NCI-H1105 (cell line): ENCODE measurements around the gene MOV10.
A peak's percentile ranks its signal among the peaks of the same experiment; 100 is the strongest.

Experiments
- DNase-seq: peaks from one replicate; lab custom pipeline; 2025; lab: John Stamatoyannopoulos, UW

Gene MOV10

GRCh38 chr1:112673592-112674439 lies 643 bp upstream of the MOV10 start:
- DNase-seq, result peak; percentile 20

- peak; percentile 49 for DNase-seq
Measured at GRCh38 chr1:112674986-112675727, 698 bp downstream of the MOV10 start.

GRCh38 chr1:112675728-112676381 lies 1.4 kb downstream of the MOV10 start:
- no peak for DNase-seq

GRCh38 chr1:112676543-112676942 lies 2.1 kb downstream of the MOV10 start:
- DNase-seq, result no peak

GRCh38 chr1:112677501-112677900 lies 3.0 kb downstream of the MOV10 start:
- no peak for DNase-seq

GRCh38 chr1:112678605-112679004 lies 4.1 kb downstream of the MOV10 start:
- DNase-seq, result no peak

- no peak for DNase-seq
Measured at GRCh38 chr1:112685913-112686312, 11.5 kb downstream of the MOV10 start.

GRCh38 chr1:112686417-112686816 lies 12.0 kb downstream of the MOV10 start:
- no peak for DNase-seq

GRCh38 chr1:112686835-112687234 lies 12.4 kb downstream of the MOV10 start:
- DNase-seq, result no peak

GRCh38 chr1:112687361-112687760 lies 12.9 kb downstream of the MOV10 start:
- no peak for DNase-seq

GRCh38 chr1:112687785-112688496 lies 13.5 kb downstream of the MOV10 start:
- no peak for DNase-seq

- no peak for DNase-seq
Measured at GRCh38 chr1:112688781-112689193, 14.3 kb downstream of the MOV10 start.

GRCh38 chr1:112689196-112689841 lies 14.9 kb downstream of the MOV10 start:
- DNase-seq, result no peak

GRCh38 chr1:112689842-112690237 lies 15.4 kb downstream of the MOV10 start:
- no peak for DNase-seq

- DNase-seq, result no peak
Measured at GRCh38 chr1:112692681-112693080, 18.2 kb downstream of the MOV10 start.

GRCh38 chr1:112693821-112694220 lies 19.4 kb downstream of the MOV10 start:
- no peak for DNase-seq

- no peak for DNase-seq
Measured at GRCh38 chr1:112694363-112694929, 20.0 kb downstream of the MOV10 start.

GRCh38 chr1:112695276-112695675 lies 20.8 kb downstream of the MOV10 start:
- DNase-seq, result no peak

- DNase-seq, result no peak
Measured at GRCh38 chr1:112696578-112697314, 22.3 kb downstream of the MOV10 start.

GRCh38 chr1:112697781-112698201 lies 23.3 kb downstream of the MOV10 start:
- no peak for DNase-seq
